Mesenteric fat pad (tissue), 1 donor: ENCODE results near the gene UBE3B. TPM values are rescaled to one million over a fixed set of nuclear protein-coding genes. Genes with fewer than 3 reads are reported as not detected.

Source experiments
- DNase-seq: peaks from one replicate; pipeline ENCODE4 v3.0.0-alpha.2; 2020; ENCODE audit warnings: low spot score
- total RNA-seq: library from RNA; stranded (reverse); fragmentation: NEBNext Ultra II Directional; extraction: Animal tissue kit (Norgen Biotek cat#: 25700); gene quantifications from one replicate; pipeline ENCODE4 v1.2.1, GENCODE V29; 2021
- donor health status: DM: yes; HTN: yes; CAD: no.

Gene UBE3B
- total RNA-seq, 1 donor from 2014 or later: 30.5 TPM

DNA sequence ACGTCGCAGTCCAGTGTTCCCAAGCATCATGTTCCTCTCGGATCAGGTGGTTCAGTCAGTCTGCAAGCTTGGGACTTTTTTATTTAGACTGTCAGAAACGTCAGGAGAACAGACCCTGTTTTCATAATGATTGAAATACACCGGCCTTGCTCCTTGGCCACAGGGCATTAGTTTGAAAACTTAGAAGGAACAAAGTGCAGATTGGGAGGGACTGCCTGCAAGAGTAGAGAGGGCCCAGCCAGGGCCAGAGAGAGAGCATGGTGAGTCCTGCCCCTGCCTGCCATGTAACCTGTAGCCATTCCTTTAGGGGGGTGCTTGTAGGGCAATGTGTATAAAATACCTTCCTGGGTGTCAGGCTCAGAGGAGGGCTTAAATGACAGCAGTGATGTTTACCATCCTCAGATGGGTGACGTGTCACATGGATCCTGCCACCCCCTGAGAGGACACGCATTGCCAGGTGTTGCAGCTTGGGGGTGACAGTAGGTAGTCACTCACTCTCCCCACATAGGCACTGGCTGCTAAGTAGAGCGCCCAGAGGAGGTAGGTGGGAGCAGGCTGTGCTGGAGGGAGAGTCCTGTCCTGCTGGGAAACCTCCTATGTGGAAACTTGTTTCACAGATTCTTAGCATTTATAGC, 50.2 kb downstream of the UBE3B start:
- DNase-seq: no peak

DNA sequence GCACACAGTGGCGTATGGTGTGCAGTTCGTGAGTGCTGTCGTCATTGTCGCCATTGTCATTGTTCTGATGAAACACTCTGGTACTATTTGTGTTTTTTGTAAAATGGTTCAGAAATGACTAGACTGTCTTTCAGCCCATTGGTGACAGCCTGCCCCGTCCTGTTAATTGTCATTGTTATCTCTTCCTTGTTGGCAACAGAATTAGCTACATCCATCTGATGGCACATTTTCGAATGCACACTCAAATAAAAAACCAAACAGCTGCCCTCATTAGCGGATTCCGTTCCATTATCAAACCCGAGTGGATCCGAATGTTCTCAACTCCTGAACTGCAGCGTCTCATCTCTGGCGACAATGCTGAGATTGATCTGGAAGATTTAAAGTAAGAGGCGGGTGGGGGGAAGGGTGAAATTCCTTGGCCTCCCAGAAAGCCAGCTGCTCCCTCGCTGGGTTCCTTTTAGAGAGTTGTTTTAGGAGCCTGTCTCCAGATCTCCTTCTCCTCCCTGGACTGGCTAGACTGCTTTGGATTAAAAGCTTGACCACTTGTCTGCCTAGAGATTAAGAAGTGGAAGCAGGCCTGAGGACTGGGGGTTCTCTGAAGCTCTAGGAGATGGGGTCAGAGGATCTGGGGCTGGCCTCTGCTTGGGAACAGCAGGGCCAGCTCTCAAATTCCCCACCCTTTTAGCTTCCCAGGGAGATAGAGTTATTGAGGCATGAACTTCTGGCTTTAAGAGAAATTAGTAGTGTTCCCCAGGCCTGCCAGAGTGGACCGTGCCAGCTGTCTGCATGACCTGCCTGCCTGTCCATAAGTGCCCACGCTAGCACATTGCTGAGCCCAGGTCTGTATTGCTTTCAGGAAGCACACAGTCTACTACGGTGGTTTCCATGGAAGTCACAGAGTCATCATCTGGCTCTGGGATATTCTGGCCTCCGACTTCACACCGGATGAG, 52.5 kb downstream of the UBE3B start:
- DNase-seq: no peak

DNA sequence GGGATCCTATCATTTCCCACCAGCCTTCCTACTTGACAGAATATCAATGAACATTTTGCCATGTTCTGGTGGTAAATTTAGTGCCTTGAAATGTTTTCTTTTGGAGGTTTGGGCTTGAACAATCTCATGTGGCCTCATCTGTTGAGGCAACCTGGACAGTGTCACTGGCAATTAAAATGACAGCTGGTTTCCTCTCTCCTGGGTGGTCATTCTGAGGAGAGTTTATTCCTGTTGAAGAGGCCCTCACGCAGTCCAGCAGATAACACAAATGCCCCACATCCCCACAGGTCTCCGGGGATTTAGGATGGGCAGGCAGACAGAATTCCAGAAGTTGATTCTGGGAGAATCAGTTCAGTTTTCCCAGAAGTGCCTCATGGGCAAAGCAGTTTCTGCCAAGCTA, 54.0 kb downstream of the UBE3B start:
- DNase-seq: no peak

DNA sequence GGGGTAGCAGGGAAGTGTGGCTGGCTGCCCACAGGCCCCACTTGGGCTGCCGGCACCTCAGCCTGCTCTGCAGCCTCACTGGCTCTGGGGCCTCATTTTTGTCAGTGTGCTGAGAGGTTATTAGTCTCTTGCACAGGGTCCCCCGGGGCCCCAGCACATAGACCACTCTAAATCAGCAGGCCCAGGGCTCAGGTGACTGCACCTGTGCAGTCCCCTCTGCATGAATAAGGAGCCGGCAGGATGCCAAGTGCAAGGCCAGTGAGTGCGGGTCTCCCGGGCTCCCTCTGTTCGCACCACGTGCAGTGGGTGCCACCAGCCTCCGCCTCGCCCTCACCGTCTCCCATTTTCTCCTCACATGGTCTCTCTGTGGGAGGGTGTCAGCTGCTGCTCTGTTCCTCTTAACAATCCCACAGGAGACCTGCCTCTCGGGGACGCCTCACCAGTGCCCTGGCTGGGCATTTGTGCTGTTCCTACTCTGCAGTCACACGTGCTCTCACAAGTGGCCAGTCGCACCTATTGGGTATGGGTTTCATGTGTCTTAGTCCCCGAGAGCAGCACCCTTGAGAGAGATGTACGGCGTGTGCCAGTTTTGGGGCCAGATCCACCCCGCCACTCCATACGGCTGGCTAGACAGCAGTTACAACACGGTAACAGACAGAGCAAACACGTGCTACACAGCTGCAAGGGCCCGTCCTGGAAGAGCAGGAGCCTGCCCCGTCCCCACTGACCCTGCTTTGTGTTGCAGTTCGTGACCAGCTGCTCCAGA, 55.5 kb downstream of the UBE3B start:
- DNase-seq: no peak

DNA sequence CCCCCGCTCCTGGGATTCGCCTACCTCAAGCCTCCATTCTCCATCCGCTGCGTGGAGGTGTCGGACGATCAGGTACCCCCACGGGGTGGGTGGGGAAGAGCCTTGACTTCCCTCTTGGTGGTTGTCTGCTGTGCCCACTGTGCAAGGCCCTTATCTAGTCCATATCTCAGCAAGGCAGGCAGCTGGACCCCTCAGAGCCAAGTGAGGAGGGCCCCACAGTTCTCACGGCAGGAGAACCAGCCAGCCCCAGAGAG, 56.0 kb downstream of the UBE3B start:
- no peak for DNase-seq

DNA sequence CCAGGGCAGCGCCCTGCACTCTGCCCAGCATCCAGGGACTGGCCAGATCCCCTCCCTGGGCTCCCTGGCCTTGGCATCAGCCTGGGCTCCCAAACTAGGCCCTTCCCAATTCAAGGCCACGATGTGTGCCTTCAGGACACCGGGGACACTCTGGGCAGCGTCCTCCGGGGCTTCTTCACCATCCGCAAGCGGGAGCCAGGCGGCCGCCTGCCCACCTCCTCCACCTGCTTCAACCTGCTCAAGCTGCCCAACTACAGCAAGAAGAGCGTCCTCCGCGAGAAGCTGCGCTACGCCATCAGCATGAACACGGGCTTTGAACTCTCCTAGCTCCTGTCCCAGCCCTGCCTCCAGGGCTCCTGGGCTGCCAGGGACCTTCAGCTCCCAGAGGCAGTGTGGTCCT, 57.0 kb downstream of the UBE3B start:
- DNase-seq: no peak

DNA sequence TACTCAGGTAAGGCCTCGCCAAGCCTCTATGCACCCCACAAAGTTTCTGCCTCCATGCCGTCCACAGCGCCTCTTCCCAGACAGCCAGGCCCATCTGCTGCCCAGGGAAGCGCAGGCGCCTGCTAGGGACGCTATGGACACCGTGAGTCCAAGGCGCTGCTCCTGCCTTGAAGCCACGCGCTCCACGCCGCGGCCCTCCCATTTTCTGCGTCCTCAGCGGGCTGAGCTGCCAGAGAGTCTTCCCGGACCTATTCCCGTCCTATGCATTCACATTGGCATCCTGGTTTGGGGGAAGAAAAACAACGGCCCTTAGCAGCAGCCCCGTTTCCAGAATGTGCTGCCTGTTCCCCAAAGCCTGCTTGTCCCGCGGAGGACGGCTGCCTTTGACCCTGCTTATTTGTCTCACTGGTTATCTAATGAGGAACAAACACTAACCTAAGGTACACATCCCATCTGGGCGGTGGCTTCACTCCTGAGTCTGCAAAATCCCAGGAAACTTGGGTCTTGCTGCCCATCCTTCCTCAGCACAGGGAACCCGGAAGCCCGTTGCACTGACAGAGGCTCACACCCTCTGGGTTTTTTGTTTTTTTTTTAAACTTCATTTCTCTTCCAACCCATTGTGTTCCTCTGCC, 57.9 kb downstream of the UBE3B start:
- no peak for DNase-seq

DNA sequence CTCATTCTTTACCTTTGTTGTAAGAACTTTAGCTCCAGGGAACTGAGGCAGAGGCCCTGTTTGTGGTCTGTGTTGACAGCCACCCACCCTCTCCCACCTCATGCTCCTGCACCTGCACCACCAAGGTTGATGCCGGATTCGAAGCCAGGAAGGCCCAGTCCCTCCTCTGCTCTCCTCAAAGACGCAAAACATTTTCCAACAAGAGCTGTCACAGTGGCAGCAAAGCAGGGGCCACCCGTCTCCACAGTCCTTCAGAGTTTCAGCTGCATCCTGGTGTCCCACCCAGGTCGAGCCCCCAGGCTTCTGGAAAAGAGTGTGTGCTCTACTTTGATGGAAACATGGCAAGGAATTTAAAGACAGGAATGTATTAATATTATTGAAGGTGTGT, 58.4 kb downstream of the UBE3B start:
- no peak for DNase-seq

DNA sequence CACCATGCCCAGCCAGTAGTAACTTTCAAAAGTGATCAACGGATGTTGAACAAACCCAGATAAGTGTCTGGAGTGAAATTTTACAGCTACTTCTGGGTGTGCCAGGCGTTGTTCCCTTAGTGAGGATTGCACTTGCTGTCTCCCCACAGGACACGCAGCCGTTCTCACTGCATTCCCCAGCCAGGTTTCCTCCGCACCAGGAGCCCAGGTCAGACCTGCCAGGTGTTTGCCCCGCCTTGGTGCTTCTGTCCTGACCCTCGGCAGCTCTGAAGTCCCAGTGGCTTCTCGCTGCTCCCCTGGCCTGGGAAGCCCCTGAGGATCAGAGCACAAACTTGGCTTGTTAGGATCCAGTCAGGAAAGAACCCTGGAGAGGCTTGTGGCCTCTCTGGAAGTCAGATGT, 59.7 kb downstream of the UBE3B start:
- no peak for DNase-seq

DNA sequence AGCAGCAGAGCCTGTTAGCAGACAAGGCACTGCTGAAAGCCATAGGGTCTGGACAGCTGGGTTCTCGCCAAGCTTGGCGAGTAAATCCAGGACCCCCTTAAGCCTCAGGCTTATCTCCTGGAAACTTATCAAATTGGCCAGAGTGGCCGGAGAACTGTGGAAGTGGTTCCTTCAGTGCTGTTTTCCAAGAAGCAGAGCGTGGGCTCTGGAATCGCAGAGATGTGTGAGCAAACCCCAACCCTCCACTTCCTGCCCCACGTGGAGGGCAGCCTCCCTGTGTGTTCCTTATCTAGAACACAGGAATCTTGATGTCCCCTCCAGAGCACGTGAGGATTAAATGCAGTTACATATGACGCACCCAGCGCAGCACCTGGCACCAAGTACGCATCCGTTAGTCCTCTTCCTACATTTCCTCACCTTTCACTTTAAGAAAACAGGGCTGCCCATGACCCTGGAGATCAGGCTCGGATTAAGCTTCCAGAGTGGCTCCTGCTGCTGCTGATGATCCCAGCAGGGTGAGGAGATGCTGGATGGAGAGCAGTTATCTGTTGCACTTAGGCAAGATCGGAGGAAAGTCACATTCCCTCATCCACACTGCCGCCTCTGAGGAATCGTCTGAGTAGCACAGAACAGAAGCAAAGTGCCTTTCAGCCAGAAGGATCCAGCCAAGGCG, 60.9 kb downstream of the UBE3B start:
- DNase-seq: no peak

DNA sequence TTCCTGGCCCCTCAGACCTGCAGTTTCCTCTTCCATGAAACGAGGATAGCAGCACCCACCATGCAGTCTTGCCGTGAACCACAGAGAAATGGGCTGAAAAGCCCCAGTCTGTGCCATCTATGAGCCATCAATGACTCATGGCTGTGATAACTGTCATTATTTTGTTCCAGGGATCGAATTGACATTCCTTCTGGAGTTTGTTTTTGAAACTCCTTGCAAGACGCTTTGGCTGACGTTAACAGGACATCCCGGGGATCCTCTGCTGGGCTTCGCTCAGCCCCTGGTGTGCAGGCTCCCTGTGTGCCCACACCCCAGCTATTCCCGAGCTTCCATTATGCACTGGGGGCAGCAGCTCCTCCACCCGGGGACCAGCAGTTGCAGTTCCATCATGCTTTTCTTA, 62.1 kb downstream of the UBE3B start:
- DNase-seq: no peak

DNA sequence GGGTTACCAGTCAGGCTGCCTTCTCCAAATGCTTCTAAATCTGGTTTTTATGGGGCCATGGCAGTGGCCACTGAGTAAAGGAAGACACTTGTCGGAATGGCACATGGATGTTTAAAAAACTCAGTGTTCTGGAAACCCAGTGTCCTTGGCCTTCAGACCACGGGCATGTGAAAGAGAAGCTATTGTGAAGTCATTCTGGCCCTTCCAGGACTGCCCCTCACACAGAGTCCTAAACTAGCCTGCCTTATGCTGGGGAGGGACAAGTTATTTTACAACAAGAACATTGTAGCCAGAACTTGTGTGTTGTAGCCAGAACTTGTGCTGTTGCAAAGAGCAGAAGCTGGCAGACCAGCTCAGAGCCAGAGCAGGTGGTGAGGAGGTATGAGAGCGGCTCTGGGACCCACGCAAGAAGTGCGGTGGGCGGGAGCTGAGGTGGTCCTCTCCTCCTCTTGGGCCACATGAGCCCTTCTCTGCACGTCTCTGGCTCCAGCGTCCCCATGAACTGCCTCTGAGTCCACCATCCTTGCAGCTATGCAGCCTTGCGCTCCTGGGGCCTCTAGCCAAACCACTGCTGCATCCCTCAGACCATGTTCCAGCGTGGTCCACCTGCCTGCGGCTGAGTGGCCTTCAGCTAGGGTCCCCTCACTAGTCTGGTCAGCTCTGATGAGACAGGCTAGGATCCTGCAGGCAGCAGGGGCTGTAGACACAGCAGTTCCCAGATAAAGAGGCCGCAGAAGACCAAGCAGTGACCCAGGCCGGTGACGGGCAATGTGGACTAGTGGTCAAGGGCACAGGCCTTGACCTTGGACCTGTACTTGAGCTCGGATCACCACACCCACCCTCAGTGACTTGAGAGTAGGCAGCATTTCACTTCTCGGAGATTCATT, 63.3 kb downstream of the UBE3B start:
- no peak for DNase-seq

DNA sequence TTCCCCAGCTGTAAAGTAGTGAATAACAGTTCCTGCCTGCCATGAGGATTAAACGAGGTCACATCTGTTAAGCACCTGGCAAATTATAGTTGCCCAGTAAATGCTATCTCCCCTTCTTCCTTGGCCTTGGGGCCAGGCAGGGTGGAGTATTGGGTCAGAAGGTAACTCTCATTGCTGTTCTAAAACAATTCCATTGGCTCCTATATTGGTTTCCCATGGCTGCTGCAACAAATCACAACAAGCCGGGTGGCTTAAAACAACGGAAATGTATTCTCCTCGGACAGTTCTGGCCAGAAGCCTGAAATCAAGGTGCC, 63.9 kb downstream of the UBE3B start:
- no peak for DNase-seq

DNA sequence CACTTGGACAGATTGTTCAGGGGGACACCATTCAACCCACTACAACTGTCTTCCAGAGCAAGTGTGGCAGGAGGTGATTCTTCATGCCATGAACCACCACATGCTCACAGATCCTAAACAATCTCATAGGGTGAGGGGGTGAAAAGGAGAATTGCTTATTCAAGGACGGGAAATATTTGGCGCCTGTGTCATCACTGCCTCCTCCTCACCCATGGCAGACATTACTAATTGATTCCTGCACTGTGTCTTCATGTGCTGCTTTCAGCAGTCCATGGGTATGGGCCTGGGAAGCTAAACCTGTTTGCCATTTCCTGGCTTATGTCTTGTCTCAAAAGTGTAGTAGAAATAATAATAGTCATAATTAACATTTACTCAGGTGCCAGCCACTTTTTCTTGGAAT, 64.6 kb downstream of the UBE3B start:
- no peak for DNase-seq

DNA sequence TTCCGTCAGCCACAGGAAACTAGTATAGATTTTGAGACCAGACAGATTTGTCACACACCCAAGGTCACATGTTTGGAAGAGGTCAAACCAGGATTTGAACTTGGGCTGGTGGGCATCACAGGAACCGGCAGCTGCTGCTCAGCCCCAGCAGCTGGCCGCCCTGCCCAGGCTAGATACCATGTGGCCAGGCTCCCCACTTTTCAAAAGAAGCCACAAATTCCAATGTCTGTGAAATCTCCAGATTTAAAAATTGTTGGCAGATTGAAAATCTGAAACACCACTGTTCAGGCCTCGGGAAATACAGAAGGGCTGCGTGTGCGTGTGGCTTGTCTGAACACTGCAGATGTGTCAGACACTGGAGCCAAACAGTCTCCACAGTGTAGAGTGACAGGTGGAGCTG, 65.4 kb downstream of the UBE3B start:
- DNase-seq: no peak

DNA sequence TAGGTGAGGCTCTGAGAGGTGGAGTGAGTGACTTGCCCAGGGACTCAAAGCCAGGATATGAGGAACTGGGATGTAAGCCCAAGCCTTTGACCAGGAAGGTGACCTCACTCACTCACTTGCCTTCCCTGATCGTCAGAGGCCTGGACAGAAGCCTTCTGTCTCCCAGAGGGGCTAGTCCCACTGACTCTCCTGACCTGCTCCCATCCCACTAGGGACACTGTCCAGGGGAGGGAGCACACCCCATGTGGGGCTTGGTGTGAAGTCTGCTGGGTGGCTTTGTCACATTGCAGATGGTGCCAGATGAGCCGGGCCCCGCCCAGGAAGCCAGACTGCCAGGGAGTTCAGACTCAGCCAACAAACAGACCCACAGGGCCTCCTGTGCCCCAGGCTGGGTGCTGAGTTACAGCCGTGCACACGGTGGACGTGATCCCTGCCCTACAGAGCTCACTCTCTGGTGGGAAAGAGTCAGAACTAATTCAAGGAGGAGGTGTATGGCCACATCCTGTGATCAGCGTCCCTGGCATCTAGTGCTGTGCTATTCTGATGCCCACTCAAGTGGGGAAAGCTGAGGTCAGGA, 67.6 kb downstream of the UBE3B start:
- DNase-seq: no peak

DNA sequence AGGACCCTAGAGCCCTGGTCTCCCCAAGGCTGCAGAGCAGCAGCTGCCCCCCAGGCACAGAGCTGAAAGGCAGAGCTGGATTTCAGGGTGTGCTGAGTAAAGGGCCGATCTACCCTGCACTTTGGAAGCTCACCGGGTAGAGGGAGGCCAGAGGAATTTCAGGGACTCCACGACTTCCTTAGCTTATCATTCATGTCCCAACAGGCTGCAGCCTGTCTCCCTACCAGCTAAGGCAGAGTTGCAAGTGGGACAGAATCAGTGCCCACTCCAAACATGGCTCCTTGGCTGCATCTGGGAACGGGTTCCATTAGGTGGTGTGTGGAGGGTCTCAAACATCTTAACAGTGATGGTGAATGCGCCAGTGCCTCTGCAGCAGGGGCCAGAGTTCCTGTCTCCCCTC, 68.4 kb downstream of the UBE3B start:
- DNase-seq: no peak

DNA sequence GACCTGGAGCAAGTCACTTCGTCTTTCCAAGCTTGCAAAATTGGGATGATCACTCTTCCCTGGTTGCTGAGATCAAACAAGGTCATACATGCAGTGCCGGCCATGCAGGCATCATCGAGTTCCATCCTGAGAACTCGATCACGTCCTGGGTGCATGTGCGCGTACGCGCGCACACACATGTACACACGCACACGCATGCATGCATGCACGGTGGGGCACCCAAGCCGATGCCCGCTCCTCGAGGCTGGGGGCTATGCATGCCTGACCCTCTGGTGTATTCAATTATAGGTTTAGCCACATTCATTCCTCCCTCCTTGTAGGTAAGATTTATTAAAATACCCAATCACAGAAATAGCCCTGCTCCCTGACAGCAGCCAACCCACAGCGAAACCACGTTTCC, 69.9 kb downstream of the UBE3B start:
- no peak for DNase-seq

DNA sequence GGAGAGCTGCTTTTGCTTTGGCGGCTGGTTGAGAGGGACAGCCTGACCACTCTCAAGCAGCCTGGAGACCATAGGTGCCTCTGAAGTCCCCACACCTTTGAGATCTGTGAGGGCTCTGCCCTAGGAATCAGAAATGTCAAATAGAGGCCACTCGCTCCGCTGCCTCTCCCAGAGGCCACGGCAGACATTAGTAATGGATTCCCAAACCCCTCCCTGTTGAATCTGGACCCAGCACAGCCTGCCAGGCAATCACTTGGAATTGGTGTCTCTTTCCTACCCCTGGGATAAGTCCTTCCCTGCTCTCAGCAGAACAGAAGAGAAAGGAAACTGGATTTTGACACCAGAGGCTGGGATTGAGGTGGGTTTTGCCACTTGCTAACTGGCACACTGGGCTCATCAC, 70.8 kb downstream of the UBE3B start:
- DNase-seq: no peak

DNA sequence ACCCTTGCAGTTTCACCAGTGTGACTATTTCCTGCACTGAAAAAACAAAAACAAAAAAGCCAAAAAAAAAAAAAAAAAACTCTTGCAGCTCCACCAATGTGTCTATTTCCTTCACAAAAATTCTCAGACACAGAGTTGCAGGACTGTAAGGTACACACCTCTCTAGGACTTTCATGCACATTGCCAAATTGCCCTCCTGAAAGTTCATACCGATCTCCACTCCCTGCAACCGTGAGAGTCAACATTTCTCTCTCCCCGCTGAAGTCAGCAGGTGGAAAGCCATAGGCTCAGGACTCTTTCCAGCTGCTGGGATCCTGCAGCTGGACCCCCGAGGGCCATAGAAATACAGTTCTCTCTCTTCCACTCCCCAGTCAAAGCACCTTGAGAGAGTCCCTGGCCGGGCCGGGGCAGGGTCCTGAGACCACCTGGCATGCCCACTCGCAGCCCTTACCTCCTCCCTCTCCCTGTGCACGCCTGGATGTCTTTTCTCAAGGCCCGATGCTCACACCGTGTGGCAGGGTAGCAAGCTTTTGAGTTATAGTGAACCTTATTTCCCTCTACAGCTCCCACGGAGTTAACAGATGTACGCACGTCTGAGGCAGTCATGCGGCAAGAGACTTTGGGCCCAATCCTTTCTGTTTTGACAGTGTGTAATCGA, 72.3 kb downstream of the UBE3B start:
- no peak for DNase-seq
